Keratinocyte (primary cell): Measurements from ENCODE around the gene ERICH6B. TPM values are rescaled to one million over a fixed set of nuclear protein-coding genes. Genes with fewer than 3 reads are reported as not detected.

ENCODE experiments used
- DNase-seq: peaks from one replicate; pipeline ENCODE4 v3.0.0-alpha.2; 2011; ENCODE audit warnings: low read depth, missing footprints, low spot score
- FAIRE-seq: peaks from 2 replicates; lab custom pipeline; 2011; peaks lifted over from hg19 to GRCh38; lab: Jason Lieb, UNC
- H2AFZ ChIP-seq: 2 replicates; pipeline ENCODE4 v1.6.0; 2012; ENCODE audit warnings: low read length, control low read depth, inconsistent platforms; ENCODE audit not compliant: control insufficient read depth
- H3K27ac ChIP-seq: 2 replicates; pipeline ENCODE4 v1.5.1; 2011; ENCODE audit warnings: low read length; ENCODE audit not compliant: control insufficient read depth, insufficient read depth
- H3K27me3 ChIP-seq: 3 replicates; pipeline ENCODE4 v1.6.0; 2011; ENCODE audit warnings: low read length; ENCODE audit not compliant: control insufficient read depth, insufficient read depth; ENCODE audit errors: extremely low read depth
- H3K36me3 ChIP-seq, 2 experiments: 2 replicates in 1 of 2; 3 replicates in 1 of 2; pipeline ENCODE4 v1.5.1; 2011; ENCODE audit warnings: low read length in 2 of 2, mild to moderate bottlenecking in 1 of 2; ENCODE audit not compliant: control insufficient read depth in 2 of 2, insufficient read depth in 2 of 2; ENCODE audit errors: extremely low read depth in 1 of 2
- H3K4me1 ChIP-seq: 3 replicates; pipeline ENCODE4 v1.5.1; 2011; ENCODE audit warnings: low read length; ENCODE audit not compliant: control insufficient read depth, insufficient read depth; ENCODE audit errors: extremely low read depth
- H3K4me2 ChIP-seq: 3 replicates; pipeline ENCODE4 v1.6.0; 2011; ENCODE audit warnings: low read depth, low read length; ENCODE audit not compliant: control insufficient read depth, insufficient read depth; ENCODE audit errors: extremely low read depth
- H3K4me3 ChIP-seq, 3 experiments: fragments of 200-600 bp in 1 of 3; sonication (generic) in 1 of 3; 2 replicates in 2 of 3; 3 replicates in 1 of 3; pipeline ENCODE4 v1.5.1; 2011 to 2016; ENCODE audit warnings: low read length in 3 of 3, mild to moderate bottlenecking in 3 of 3, control low read depth in 2 of 3, inconsistent platforms in 1 of 3, low read depth in 1 of 3, mixed read lengths in 1 of 3, mixed run types in 1 of 3, moderate library complexity in 1 of 3; ENCODE audit not compliant: control insufficient read depth in 2 of 3, insufficient read depth in 2 of 3; ENCODE audit errors: extremely low read depth in 1 of 3
- H3K79me2 ChIP-seq: 2 replicates; pipeline ENCODE4 v1.6.0; 2012; ENCODE audit warnings: low read length; ENCODE audit not compliant: control insufficient read depth, insufficient read depth
- H3K9ac ChIP-seq: 3 replicates; pipeline ENCODE4 v1.6.0; 2011; ENCODE audit warnings: low read length; ENCODE audit not compliant: control insufficient read depth, insufficient read depth; ENCODE audit errors: extremely low read depth
- H3K9me1 ChIP-seq: 3 replicates; pipeline ENCODE4 v1.6.0; 2011; ENCODE audit warnings: low read length; ENCODE audit not compliant: control insufficient read depth, insufficient read depth; ENCODE audit errors: extremely low read depth
- H3K9me3 ChIP-seq: 2 replicates; pipeline ENCODE4 v1.5.1; 2012; ENCODE audit warnings: low read depth, low read length; ENCODE audit not compliant: control insufficient read depth
- H4K20me1 ChIP-seq: 3 replicates; pipeline ENCODE4 v1.6.0; 2011; ENCODE audit warnings: low read length; ENCODE audit not compliant: control insufficient read depth, insufficient read depth; ENCODE audit errors: extremely low read depth
- CTCF ChIP-seq, 3 experiments: IDR thresholded peaks in 1 of 3; conservative IDR thresholded peaks in 1 of 3; optimal IDR thresholded peaks in 1 of 3; 2 replicates in 2 of 3; 3 replicates in 1 of 3; pipeline versions ENCODE3 to v1.5.1; 2011; ENCODE audit warnings: low read length in 3 of 3, mild to moderate bottlenecking in 3 of 3, moderate library complexity in 2 of 3, control low read depth in 1 of 3, inconsistent platforms in 1 of 3; ENCODE audit not compliant: insufficient read depth in 2 of 3; ENCODE audit errors: extremely low read depth in 1 of 3
- EZH2 ChIP-seq: IDR thresholded peaks from one replicate; pipeline ENCODE4 v1.6.1; 2012; ENCODE audit warnings: inconsistent platforms, mild to moderate bottlenecking, low read length, moderate library complexity
- dilution Hi-C: fragments of 300-500 bp; cut with MboI; formaldehyde crosslinking; loops from one replicate; pipeline ENCODE4 v1.7.0; 2020; ENCODE audit warnings: low sequenced_read_pairs; ENCODE audit not compliant: extremely low pct_ligation_motif_present
- polyA plus RNA-seq, 5 experiments: library from polyadenylated mRNA; depleted of rRNA in 3 of 5; stranded (reverse) in 3 of 5; stranded (forward) in 1 of 5; unstranded in 1 of 5; fragments of >200 nt; gene quantifications; 1 replicate in 1 of 5; 2 replicates in 3 of 5; 3 replicates in 1 of 5; pipeline versions ENCODE4 v1.2.1 to v1.2.3, GENCODE V29; 2011 to 2012; ENCODE audit warnings: missing spikeins in 2 of 5, low read depth in 1 of 5, low replicate concordance in 1 of 5

ERICH6B gene
- polyA plus RNA-seq, 1 donor (not counting 4 experiments of a cell fraction or from before 2014, with no cell fraction given): not detected

- no peak for TF ChIP-seq EZH2
- Histone ChIP-seq H2AFZ (no peak overlapping the region), H3K36me3 (no peaks in the 10 kb centered on the region), H3K27me3 (peaks cover under 1% of the 10 kb centered on the region), H3K9ac (no peak overlapping the region), H3K27ac (no peak overlapping the region), H3K4me1 (no peaks in the 10 kb centered on the region), H3K9me3 (no peaks in the 10 kb centered on the region), H3K79me2 (no peaks in the 10 kb centered on the region), H3K4me2 (no peak overlapping the region), H3K4me3 (no peak overlapping the region), H4K20me1 (no peaks in the 10 kb centered on the region), H3K9me1 (no peaks in the 10 kb centered on the region)
- FAIRE-seq: no peak
- no peak for DNase-seq
- dilution Hi-C loops: no loop called here
Observed at GRCh38 chr13:45542878-45543277, 72.7 kb downstream of the ERICH6B start.

GRCh38 chr13:45542391-45542790 lies 73.1 kb downstream of the ERICH6B start:
- Histone ChIP-seq H3K27ac (no peak overlapping the region), H3K4me1 (no peaks in the 10 kb centered on the region), H2AFZ (no peak overlapping the region), H3K9me1 (no peaks in the 10 kb centered on the region), H3K27me3 (no peaks in the 10 kb centered on the region), H3K36me3 (no peaks in the 10 kb centered on the region), H3K79me2 (no peaks in the 10 kb centered on the region), H3K4me2 (no peak overlapping the region), H3K9me3 (no peaks in the 10 kb centered on the region), H3K9ac (no peak overlapping the region), H3K4me3 (no peak overlapping the region), H4K20me1 (no peaks in the 10 kb centered on the region)
- dilution Hi-C loops: no loop called here
- DNase-seq: no peak
- FAIRE-seq: no peak
- TF ChIP-seq EZH2: no peak
- TF ChIP-seq CTCF (optimal IDR thresholded peaks at IDR 0.05 in 1 of 3, IDR thresholded peaks at IDR 0.05 in 1 of 3, conservative IDR thresholded peaks at IDR 0.05 in 1 of 3; ENCODE audit: extremely low read depth in 1 of 3, insufficient read depth in 2 of 3, low read length in 3 of 3): no peak

- TF ChIP-seq CTCF (optimal IDR thresholded peaks at IDR 0.05 in 1 of 3, IDR thresholded peaks at IDR 0.05 in 1 of 3, conservative IDR thresholded peaks at IDR 0.05 in 1 of 3; ENCODE audit: extremely low read depth in 1 of 3, insufficient read depth in 2 of 3, low read length in 3 of 3): no peak
- no peak for TF ChIP-seq EZH2
- H3K79me2 ChIP-seq: no peaks in the 10 kb centered on the region
- no peaks in the 10 kb centered on the region for H3K4me1 ChIP-seq
- H3K4me2 ChIP-seq: no peak overlapping the region
- H3K4me3 ChIP-seq: no peak overlapping the region
- H2AFZ ChIP-seq: no peak overlapping the region
- no peak overlapping the region for H3K27ac ChIP-seq
- H4K20me1 ChIP-seq: no peaks in the 10 kb centered on the region
- H3K27me3 ChIP-seq: no peaks in the 10 kb centered on the region
- H3K9me1 ChIP-seq: no peaks in the 10 kb centered on the region
- H3K9me3 ChIP-seq: no peaks in the 10 kb centered on the region
- dilution Hi-C loops: no loop called here
- H3K36me3 ChIP-seq: no peaks in the 10 kb centered on the region
- FAIRE-seq: no peak
- H3K9ac ChIP-seq: no peak overlapping the region
- no peak for DNase-seq
Observed at GRCh38 chr13:45541806-45542205, 73.7 kb downstream of the ERICH6B start.
